Cardiac septum (tissue), 1 donor: ENCODE measurements around the gene DNAJC5. TPM values are rescaled to one million over a fixed set of nuclear protein-coding genes. Genes with fewer than 3 reads are reported as not detected.
"Not testable (repeated sequence)": the region's sequence is repeated elsewhere in the genome, so short reads cannot be mapped to it uniquely, and the experiment has no call there.

Experiments used
- DNase-seq: peaks from one replicate; pipeline ENCODE4 v3.0.0-alpha.2; 2020; ENCODE audit warnings: low spot score
- intact Hi-C: fragments of 100-400 bp; cut with DNase I; formaldehyde crosslinking; loops from one replicate; pipeline ENCODE4 v1.14.0; 2022
- long read RNA-seq: library from polyadenylated mRNA; unstranded; transcript quantifications from one replicate; pipeline ENCODE4 v2.0.0, GENCODE V29; 2021
- total RNA-seq: library from RNA; stranded (reverse); fragmentation: NEBNext Ultra II Directional; extraction: Animal tissue kit (Norgen Biotek cat#: 25700); gene quantifications from one replicate; pipeline ENCODE4 v1.2.1, GENCODE V29; 2021
- donor health status: DM: no; HTN: no; CAD: no.

The DNAJC5 gene, protein sequence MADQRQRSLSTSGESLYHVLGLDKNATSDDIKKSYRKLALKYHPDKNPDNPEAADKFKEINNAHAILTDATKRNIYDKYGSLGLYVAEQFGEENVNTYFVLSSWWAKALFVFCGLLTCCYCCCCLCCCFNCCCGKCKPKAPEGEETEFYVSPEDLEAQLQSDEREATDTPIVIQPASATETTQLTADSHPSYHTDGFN
- total RNA-seq = 36.1 TPM
- long read RNA-seq, full-length matches to known transcripts = 9 of 110 reads
- long read RNA-seq, partial matches to known transcripts = 32 of 110 reads
- long read RNA-seq, other reads (novel, unspliced or antisense) = 69 of 110 reads

DNA sequence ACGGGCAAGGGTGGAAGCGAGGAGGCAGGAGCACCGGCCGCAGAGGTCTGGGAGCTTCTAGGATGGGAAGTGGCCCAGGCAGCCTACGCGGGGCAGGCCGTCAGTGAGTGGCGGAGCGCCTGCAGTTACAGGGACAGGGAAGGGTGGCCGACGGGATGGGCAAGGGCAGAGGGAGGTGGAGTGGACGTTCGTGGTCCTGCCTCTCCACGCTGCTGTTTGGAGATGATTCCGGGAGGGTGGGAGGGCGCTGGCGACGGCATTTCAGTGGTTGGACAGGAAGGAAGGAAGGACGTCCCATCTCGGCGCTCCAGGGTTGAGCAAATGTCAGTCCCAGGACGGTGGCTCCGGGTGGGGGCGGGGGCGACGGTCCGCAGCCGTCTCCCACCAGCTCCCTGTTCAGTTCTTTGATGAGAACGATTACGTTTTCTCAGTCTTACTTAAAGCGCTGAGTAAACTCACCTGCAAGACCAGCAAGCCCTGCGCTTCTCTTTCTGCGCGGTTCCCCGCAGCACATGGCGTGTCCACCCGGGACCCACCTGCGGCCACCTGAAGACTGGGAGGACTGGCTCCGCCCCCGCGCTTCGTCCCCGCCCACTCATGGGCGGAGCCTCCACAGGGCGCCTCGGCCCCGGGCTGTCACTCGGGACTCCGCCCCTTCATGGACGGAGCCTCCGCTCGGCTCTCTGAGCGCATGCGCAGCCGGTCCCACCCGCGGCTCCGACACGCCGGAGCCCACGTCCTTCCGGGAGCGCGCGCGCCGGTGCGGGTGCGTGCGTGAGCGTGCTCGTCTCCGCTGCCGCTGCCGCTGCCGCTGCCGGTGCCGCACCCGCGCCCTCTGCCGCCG lies at the start of gene DNAJC5:
TSS of gene DNAJC5 (plus strand) at position 769 of the 844 bp plus-strand sequence. CDS start 33,220 bp downstream, outside the sequence.
- peak; percentile 98 for DNase-seq
- intact Hi-C loops = no loop called here

DNA sequence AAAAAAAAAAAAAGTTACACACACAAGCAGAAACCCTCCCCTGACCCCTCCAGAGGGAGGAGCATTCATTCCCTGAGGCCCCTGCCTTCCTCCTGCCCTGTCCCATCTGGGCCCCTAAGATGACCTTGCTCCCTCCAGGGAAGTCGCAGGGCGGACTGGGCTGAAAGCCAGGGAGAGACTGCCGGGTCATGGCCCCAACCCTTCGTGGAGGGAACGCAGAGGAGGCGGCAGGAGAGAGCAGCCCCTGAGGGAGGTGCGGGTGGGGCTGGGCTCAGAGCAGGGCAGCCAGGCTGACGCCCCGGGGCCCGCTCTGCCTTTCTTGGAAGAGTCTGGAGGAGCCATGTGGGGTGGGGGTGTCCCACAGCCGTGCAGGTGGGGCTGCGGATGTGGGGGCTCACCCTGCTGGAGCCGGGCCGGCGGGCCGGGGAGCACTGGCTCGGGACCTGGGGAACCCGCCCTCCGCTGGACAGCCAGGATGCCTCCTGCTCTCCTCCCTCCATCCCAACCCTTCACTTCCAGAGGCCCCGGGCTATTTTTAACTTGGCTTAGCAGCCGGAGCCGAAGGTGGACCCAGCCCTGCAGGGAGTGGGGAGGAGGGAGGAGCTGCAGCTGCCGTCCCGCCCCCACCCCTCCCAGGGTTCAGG lies 48.7 kb upstream of the DNAJC5 start:
- intact Hi-C loops = no loop called here
- peak; percentile 90 for DNase-seq

DNA sequence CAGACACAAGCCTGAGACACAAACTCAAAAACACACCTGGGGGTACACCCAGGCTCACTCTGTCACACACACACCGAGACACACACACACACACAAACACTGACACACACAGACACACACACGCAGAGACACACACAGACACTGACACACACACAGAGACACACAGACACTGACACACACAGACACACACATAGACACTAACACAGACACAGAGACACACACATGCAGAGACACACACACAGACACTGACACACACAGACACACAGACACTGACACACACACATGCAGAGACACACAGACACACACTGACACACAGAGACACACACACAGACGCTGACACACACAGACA lies 48.1 kb upstream of the DNAJC5 start:
- intact Hi-C loops = no loop called here
- no peak for DNase-seq

DNA sequence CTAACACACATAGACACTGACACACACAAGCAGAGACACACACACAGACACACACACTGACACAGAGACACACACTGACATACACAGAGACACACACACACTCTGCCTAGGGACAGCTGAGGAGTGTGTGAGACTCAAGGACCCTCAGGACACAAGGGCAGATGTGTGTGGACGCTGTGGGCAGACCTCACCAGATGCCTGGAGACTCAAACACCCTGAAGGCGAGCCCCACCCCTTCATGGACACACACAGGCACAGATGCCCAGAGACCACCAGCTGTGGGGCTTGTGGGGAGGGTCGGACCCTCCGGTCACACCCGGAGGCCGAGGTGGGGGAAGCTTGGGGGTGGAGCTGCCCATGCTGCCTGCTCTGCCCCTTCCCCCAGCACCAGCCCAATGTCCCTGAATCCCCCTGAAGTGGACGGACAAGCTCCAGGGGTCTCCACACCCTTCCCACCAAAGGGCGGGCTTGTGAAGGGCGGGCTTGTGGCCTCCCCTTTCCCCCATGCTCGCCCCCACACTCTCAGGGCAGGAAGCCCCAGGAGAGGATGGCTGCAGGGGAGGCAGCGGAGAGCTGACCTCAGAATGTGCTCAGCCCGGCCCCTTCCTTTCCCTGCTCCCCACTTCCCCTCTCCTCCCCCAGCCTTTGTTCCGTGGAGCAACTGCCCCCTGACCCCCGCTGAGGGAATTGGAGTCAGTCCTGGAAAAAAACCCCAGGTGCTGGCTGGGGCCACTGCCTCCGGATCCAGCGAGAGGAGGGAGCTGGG lies 47.5 kb upstream of the DNAJC5 start:
- intact Hi-C loops = no loop called here
- no peak for DNase-seq

DNA sequence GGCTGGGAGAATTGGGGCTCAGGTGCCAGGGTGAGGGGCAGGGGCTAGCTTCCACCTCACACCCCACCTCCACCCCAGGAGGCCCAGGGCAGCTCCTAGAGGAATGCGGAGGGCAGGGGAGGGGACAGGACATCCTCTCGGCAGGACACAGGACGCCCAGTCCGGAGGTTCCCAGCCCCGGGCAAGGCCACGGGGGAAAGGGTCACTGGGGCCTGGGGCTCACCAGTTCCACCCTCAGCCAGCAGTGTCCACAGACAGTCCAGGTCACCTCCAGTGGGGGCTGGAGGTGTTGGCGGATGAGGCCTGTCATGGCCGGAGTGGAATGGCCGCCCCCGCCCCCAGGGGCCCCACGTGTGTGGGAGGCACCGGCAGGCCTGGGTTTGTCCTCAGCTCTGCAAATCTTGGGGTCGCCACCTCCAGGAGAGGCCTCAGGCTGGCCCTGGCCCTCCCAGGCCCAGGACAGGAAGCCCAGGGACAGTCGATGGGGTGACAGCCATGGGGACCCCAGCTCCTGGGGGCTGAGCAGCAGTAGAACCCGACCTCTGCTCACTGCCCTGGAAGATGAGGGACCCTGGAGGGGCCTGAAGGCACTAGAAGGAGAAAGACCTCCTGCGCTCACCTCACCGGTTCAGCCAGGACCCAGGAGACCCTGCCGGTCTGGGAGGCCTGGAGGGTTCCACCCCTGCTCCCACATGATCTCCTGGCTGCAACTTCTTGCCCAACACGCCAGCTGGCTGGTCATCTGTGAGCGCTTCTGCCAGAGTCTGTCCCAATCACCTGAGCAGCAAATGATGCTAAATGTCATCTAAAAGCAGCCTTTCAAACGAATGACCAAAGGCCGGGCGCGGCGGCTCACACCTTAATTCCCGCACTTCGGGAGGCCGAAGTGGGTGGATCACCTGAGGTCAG lies 46.7 kb upstream of the DNAJC5 start:
- intact Hi-C loops = no loop called here
- DNase-seq = no peak

DNA sequence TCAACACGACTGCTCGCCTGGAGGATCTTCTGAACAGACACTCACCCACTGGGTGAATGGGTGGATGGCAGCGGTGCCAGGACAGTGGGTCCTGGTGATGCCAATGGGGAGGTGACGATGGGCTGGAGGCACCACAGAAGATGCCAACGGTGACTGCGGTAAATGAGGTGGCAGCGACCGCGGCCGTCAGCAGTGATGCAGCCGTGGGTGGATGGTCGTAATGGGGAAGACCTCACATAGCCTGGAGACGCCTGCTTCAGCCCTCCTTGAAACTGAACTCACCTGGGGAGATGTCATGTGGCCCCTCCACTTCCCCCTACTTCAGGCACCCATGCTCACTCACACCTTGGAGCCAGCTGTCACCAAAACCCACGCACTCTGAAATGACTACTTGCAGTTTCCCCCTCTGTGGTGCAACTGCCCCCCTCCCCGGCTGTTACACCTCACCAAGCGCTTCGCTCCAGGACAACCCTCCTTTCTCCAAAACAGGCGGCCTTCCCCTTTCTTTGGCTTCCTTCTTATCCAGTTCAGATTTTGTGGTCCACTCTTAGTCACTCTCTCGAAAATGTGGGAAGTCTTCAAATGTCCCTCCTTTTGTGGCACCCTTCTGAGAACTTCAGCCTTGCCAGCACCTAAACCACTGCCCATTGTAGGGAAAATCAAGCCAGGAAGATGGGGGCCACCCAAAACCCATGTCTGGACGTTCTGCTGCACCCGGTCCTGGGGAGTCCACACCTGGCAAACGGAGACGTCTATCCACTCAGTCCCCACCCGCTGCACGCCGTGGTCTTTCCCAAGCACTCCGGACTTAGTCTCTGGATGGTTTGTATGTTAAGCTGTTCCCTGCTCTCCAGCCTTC lies 44.0 kb upstream of the DNAJC5 start:
- DNase-seq = no peak
- intact Hi-C loops = no loop called here

DNA sequence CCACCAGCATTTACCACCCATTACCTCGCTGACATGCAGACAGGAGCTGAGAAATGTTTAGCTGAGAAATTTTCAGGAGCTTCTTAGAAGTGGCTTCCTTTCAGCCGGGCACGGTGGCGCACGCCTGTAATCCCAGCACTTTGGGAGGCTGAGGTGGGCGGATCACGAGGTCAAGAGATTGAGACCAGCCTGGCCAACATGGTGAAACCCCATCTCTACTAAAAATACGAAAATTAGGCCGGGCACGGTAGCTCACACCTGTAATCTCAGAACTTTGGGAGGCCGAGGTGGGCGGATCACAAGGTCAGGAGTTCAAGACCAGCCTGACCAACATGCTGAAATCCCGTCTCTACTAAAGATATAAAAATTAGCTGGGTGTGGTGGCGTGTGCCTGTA lies 43.4 kb upstream of the DNAJC5 start:
- intact Hi-C loops = not testable (repeated sequence)

DNA sequence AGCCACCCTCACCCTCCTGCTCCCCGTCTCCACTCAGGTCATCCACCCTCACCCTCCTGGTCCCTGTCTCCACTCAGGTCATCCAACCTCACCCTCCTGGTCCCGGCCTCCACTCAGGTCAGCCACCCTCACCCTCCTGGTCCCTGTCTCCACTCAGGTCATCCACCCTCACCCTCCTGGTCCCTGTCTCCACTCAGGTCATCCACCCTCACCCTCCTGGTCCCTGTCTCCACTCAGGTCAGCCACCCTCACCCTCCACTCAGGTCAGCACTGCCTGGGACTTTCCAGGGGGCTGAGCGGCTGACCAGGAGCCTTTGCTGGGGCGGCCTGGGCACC lies 41.2 kb upstream of the DNAJC5 start:
- DNase-seq, intact Hi-C loops: not testable (repeated sequence)

More for the DNA sequence above, 43.4 kb upstream of the DNAJC5 start:
- DNase-seq = not testable (repeated sequence)

DNA sequence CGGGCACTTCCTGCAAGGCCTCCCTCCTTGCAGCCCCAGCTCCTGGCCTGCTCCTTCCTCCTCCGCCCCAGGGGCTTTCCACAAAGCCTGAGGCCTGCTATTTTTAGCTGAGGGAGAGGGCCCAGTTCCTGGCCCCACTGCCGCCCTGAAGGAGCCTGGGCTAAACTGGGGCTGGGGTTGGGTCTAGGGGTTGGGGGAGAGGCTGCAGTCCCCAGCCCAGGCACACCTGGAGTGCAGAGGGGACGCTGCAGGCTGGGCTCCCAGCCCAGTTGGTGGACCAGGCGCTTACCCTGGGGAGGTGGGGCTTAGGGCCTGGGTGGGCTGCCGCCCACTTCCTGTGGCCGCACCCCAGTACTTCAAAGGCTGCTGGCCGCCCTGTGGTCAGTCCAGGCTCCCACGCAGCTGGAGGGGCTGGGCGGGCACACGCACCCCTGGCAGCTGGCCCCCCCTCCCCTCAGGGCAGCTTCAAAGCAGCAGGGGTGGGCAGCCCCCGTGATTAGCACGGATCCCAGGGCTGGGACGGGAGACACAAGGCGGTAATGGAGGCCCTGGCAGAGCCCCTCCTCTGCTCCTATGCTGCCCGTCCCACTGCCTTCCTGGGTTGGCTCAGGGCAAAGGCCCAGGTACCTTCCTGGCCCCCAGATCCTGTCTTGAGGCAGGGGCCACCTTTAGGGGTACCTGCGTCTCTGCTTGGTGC lies 40.7 kb upstream of the DNAJC5 start:
- no peak for DNase-seq
- intact Hi-C loops = no loop called here

DNA sequence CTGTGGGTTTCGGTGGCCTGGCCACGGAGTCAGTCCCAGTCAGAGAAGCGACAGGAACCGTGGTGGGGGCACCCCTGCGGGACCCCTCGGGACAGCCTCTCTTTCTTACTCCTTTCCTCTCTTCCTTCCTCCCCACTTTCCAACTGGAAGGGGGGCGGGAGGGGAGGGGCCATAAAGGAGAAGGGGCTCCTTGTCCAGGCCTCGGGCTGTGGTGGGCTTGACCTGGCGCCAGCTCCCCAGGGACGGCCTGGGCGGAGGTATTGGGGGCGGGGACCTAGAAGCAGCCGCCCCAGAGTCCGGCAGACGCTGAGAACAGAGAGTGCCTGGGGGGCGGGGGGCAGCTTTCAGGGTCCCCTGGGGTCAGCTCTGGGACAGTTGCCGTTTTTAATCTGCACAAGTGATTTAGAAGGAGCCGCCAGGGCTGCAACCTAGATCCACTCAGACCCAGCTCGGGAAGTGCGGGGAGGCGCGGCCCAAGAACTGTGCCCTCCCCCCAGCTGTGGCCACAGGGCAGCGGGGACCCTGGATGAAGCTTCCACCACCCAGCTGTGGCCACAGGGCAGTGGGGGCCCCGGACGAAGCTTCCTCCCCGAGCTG lies 40.1 kb upstream of the DNAJC5 start:
- intact Hi-C loops = no loop called here

DNA sequence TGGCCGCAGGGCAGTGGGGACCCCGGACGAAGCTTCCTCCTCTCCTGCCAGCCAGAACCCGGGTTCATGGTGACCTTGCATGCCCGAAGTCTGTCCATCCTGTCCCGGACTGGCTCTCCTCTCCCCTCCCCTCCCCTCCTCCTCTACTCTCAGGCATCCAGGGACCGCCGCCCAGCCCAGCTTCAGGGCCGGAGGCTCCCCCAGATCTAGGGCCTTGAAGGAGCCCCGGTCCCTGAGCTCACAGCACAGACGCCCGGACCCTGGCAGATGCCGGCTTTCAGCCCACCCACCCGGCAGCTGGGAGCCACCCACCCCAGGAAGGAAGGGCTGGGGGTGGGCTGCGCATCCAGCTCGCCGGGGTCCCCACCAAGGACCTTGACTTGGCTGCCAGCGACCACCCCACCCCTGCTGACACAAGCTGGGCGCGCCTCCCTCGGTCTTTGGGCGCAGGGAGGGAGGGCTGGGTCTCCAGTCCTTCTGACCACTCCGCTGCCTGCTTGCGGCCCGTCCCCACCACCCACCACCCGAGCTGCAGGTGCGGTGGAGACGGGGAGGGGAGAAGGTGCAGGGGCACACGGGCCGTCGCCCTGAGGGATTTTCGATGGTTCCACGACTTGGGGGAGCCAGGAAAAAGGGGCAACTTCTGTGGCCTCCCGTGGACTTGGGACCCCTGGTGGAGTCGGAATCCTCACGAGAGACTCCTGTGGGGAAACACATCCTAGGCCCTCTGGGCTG lies 39.4 kb upstream of the DNAJC5 start:
- intact Hi-C loops = no loop called here
- DNase-seq = no peak

More for the DNA sequence above, 40.1 kb upstream of the DNAJC5 start:
- DNase-seq = no peak

DNA sequence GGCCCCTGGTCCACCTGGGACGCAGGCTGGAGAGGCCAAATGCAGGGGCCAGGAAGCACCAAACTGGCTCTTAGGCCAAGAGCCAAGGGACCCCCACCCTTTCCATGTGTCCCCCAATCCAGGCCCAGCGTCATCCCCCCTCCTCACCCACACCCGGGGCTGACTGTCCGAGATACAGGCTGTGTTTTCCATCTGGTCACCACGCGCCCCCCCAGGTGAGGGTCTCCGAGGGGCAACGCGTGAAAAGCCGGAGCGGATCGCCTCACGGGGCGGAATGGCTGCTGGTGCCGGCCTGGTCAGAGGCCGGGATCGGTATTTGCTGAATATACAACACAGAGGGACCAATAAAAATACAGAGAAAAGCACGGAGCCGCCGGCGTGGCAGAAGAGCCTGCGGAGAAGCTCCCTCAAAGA lies 38.8 kb upstream of the DNAJC5 start:
- intact Hi-C loops = no loop called here
- no peak for DNase-seq

DNA sequence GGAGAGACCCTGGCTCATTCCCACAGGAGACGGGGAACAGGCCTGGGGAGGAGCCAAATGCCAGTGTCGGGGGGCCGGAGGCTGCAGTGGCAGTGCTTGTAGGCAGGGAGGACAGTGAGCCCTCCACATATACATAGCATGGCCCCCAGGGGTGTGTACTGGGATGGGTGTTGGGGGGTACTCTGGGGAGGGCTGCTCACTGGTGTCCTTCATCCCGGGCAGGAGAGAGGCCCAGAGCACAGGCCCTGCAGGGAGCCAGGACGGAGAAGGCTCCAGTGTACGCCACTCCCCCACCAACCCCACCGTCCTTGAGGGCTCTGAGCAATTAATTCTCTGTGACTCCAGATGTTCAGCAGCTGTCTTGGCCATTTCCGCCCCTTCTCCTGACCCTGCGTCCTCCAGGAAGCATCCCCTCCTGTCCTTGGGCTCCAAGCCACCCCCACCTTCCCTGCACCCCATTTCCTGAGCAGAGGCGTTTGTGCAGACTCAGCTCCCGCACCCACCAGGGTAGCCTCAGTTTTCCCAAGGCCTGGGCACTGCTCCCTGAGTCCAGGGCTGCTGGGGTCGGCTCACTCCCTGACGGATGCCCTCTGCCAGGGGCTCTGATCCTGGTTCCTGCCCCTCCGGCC lies 37.0 kb upstream of the DNAJC5 start:
- DNase-seq = no peak
- intact Hi-C loops = no loop called here

DNA sequence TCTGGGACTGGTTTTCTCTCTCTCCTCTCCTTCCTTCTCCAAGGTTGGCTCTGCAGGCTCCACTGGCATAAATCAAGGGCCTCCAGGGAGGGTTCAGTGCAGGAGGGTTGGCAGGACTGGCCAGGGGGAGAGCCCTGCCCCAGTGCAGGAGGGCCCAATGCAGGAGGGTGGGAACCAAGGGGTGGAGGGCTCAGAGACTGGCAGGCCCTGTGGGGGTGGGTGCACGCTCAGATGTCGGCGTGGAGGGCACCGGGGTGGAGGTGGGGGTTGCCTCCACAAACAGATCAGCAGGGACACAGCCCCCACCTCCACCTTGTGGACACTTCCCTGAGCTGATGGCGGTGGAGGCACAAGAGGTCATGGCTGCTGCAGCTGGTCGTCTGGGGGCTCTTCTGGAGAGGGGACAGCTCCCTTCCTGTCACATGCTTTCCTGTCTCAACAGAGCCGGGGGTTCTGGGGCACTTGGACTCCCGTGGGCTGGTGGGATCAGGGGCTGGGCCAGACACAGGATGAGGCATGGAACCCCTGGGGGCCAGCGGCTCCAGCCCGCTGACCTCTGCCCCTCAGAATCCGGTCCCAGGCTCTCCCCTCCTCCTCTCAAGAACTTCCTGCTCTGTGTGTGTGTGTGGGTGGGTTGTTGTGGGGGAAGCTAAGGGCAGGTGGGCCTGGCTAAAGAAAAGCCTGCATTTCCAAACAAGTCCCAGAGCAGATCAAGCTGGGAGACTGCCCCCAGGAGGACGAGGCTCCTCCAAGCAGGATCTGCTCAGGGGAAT lies 36.3 kb upstream of the DNAJC5 start:
- intact Hi-C loops = no loop called here
- DNase-seq = no peak

DNA sequence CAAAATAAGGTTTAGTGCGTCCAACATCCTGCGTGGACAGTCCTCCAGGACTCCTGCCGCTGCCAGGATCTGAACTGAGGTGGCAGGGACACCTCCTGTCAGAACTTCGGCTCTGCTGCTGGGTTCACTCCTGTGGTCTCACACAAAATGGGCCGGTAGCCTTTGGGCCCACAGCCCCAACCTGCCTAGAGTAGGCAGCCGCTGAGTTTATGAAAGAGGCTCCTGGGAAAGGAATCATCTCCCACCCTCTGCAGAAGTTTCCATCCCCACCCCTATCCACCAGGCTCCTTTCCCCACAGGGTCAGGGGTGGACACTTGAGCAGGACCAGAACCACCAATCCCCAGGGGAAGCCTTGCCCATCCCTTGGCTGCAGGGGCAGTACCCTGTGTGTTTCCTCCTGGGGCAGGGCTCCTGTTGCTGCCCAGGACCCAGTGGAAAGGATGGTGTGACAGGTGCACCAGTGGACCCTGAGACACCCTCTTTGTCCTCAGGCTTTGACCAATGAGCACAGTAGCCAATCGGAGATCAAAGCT lies 35.7 kb upstream of the DNAJC5 start:
- intact Hi-C loops = no loop called here
- no peak for DNase-seq
